ENCODE results near the gene HRCT1.
A peak's percentile ranks its signal among the peaks of the same experiment; 100 is the strongest.

HRCT1 gene

DNA sequence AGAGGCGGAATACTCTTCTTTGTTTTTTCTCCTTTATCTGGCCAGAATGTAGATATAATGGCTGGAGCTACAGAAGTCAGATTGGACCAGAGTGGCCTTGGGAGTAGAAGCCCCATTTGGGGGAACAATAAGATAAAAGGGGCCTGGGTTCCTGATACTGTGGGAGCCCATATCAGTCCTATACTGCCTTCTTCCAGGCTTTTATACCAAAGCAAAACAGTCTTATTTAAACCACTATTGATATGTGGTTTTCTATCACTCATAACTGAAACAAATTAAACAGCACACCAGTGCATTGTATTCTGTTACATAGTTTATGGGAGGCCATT, 17.6 kb downstream of the HRCT1 start:
- TF ChIP-seq, protein P1, sequence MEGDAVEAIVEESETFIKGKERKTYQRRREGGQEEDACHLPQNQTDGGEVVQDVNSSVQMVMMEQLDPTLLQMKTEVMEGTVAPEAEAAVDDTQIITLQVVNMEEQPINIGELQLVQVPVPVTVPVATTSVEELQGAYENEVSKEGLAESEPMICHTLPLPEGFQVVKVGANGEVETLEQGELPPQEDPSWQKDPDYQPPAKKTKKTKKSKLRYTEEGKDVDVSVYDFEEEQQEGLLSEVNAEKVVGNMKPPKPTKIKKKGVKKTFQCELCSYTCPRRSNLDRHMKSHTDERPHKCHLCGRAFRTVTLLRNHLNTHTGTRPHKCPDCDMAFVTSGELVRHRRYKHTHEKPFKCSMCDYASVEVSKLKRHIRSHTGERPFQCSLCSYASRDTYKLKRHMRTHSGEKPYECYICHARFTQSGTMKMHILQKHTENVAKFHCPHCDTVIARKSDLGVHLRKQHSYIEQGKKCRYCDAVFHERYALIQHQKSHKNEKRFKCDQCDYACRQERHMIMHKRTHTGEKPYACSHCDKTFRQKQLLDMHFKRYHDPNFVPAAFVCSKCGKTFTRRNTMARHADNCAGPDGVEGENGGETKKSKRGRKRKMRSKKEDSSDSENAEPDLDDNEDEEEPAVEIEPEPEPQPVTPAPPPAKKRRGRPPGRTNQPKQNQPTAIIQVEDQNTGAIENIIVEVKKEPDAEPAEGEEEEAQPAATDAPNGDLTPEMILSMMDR (IDR thresholded peaks at IDR 0.05; ENCODE audit: low read depth, low read length, missing control alignments), result no peak
- no peak for DNase-seq (ENCODE audit: low read depth)
- in situ Hi-C loops (cut with HindIII; ENCODE audit: low sequenced_read_pairs), result no loop called here
- no peak overlapping the region for H3K4me3 ChIP-seq (ENCODE audit: low read depth, low read length)

DNA sequence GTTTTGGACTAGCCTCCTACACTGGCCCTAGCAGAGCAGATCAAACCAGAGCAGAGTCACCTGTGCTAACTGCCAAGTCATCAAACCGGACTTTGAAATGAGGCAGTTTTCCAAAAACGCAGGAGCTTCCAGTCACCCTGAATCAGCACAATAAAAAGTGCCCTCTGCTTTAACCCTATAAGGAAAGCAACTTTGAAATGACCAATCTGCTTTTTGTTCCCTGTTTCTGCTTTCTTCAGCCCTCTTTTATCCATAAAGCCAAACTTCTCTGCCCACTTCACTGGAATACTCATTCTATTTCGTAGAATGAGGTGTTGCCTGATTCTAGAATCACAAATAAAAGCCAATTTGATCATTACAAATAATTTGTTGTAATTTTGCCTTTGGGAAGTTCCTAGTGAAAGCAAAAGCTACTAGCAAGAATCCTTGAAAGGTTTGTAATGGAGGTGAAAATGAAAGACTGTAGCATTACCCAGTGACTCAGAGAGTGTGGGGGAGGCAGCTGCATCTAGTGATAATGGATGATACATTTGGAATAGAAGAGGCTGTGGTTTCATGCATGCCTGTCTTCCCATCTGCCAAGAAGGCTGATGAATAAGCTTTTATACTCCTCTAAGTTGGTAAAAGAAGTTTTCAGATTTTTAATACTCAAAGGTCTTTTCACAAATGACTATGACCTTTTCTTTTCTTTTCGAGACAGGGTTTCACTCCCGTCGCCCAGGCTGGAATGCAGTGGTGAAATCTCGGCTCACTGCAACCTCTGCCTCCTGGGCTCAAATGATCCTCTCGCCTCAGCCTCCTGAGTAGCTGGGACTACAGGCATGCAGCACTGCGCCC, 18.1 kb downstream of the HRCT1 start:
- in situ Hi-C loops (cut with HindIII; ENCODE audit: low sequenced_read_pairs), result no loop called here
- TF ChIP-seq, protein P1 (IDR thresholded peaks at IDR 0.05; ENCODE audit: low read depth, low read length, missing control alignments), result no peak
- H3K4me3 ChIP-seq (ENCODE audit: low read depth, low read length), result no peak overlapping the region
- DNase-seq (ENCODE audit: low read depth), result peak; percentile 92

GRCh38 chr9:35928591-35929452, 22.8 kb downstream of the HRCT1 start:
- no peak for DNase-seq (ENCODE audit: low read depth)
- H3K4me3 ChIP-seq (ENCODE audit: low read depth, low read length), result no peak overlapping the region
- TF ChIP-seq, protein P1 (IDR thresholded peaks at IDR 0.05; ENCODE audit: low read depth, low read length, missing control alignments), result no peak
- in situ Hi-C loops (cut with HindIII; ENCODE audit: low sequenced_read_pairs), result no loop called here

DNA sequence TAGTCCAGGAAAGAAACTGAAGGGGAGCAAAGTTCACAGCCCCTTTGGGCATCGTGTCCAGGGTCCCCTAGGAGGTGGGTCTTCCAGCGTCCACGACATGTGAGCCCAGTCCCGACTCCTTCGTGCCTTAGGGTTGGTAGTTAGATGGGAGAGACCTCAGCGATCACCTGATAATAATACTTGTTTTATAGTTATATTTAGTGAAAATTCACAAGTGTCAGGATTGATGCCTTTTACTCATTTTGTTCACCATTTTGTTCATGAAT, 23.4 kb downstream of the HRCT1 start:
- no peak for DNase-seq (ENCODE audit: low read depth)
- H3K4me3 ChIP-seq (ENCODE audit: low read depth, low read length), result no peak overlapping the region
- in situ Hi-C loops (cut with HindIII; ENCODE audit: low sequenced_read_pairs), result no loop called here
- TF ChIP-seq, protein P1 (IDR thresholded peaks at IDR 0.05; ENCODE audit: low read depth, low read length, missing control alignments), result no peak

DNA sequence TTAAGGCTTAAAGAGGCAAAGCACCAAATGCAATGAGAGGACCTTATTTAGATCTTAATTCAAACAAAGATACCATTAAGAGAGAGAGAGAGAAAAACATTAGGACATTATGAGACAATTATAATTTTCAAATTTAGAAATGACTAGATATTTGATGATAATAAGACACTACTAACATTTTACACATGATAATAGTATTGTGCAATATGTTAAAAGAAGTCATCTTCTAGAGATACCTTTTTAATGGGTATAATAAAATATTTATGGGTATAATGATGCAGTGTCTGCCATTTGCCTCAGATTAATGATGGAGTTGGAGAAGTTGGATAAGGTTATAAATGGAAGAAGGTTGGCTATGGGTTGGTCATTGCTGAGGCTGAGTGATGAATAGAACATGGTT, 24.5 kb downstream of the HRCT1 start:
- H3K4me3 ChIP-seq (ENCODE audit: low read depth, low read length), result no peak overlapping the region
- in situ Hi-C loops (cut with HindIII; ENCODE audit: low sequenced_read_pairs), result no loop called here
- no peak for DNase-seq (ENCODE audit: low read depth)
- TF ChIP-seq, protein P1 (IDR thresholded peaks at IDR 0.05; ENCODE audit: low read depth, low read length, missing control alignments), result no peak

GRCh38 chr9:35930989-35931388, 25.0 kb downstream of the HRCT1 start:
- H3K4me3 ChIP-seq (ENCODE audit: low read depth, low read length), result no peak overlapping the region
- in situ Hi-C loops (cut with HindIII; ENCODE audit: low sequenced_read_pairs), result no loop called here
- DNase-seq (ENCODE audit: low read depth), result no peak
- TF ChIP-seq, protein P1 (IDR thresholded peaks at IDR 0.05; ENCODE audit: low read depth, low read length, missing control alignments), result no peak

All from astrocyte of the cerebellum (primary cell).